ENCODE measurements around the gene ANO8.

The ANO8 gene

DNA sequence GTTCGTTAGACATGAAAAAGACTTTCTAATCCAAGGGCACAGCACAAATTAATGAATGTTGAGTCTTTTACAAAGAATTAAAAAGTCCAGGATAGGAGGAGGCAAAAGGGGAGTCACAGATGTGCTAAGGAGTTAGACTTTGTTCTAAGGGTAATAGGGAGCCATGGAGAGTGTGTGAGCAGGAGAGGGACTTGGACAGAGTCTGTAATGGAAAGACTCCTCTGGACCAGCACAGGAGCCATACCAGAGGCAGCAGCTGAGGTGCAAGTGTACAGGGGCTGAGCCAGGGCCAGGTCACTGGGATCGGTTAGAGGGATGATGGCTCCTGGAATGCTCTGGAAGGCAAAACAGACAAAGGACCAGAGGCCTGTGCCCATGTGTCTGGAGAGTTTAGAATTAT is 13.2 kb upstream of the ANO8 start:
- H2BK12ac ChIP-seq (ENCODE audit: low read length in 2 of 2), result peak overlapping the region in 1 of 2 experiments; percentile 37

DNA sequence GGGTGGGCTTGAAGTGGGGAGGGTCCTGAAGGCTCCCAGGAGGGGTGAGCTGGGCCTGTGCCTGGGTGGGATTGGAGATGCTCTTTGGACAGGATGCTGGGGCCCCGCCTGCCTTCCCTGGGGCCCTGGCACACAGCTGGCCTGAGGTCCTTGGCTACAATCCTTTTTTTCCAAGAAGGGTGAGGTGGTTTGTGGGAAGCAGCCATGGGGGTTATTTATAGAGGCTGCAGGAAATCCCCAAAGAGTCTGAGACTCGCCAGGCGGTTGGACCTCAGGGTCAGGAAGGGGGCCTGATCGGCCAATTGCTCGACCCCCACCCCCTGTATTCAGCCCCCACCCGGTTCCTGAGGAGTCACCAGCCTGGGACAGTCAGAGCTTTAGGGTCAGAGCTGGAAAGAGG is 12.7 kb upstream of the ANO8 start:
- peak overlapping the region; percentile 27 for H4K91ac ChIP-seq (ENCODE audit: low read length)
- H3K23ac ChIP-seq (ENCODE audit: low read length in 2 of 2), result no peak overlapping the region
- peaks cover 0 to 16% of the 10 kb centered on the region in 2 experiments for H3K27me3 ChIP-seq (ENCODE audit: control insufficient read depth in 1 of 2, insufficient read depth in 1 of 2, low read length in 2 of 2)
- no peaks in the 10 kb centered on the region for H3K36me3 ChIP-seq (ENCODE audit: control insufficient read depth in 1 of 2, insufficient read depth in 2 of 2, low read depth in 1 of 2, low read length in 2 of 2)
- DNase-seq, result peak; percentile 65
- H2BK5ac ChIP-seq (ENCODE audit: low read depth, low read length, poor library complexity, severe bottlenecking), result no peak overlapping the region
- no peaks in the 10 kb centered on the region for H3K79me1 ChIP-seq (replicated peaks; ENCODE audit: low read length, poor library complexity, severe bottlenecking)
- H3K4me3 ChIP-seq (ENCODE audit: insufficient read depth in 1 of 2, low read depth in 1 of 2, low read length in 2 of 2), result no peak overlapping the region
- H4K8ac ChIP-seq (ENCODE audit: low read length), result peak overlapping the region; percentile 1
- no peak overlapping the region for H2BK120ac ChIP-seq (ENCODE audit: low read depth, low read length)
- 56% methylated on average over 1 of the region's 6 CpGs for whole genome bisulfite sequencing
- peaks cover 11% of the 10 kb centered on the region for H3K4me1 ChIP-seq (ENCODE audit: control insufficient read depth, insufficient read depth, low read depth, low read length)
- peak overlapping the region; percentile 91 for H2BK15ac ChIP-seq (ENCODE audit: low read depth, poor library complexity, severe bottlenecking)
- H3K4ac ChIP-seq (ENCODE audit: low read depth in 1 of 2, low read length in 2 of 2), result no peak overlapping the region
- H3K9me3 ChIP-seq (ENCODE audit: control insufficient read depth, low read length), result no peaks in the 10 kb centered on the region
- H3K9ac ChIP-seq (ENCODE audit: low read length), result no peak overlapping the region
- no peak overlapping the region for H3K27ac ChIP-seq (ENCODE audit: low read length, poor library complexity, severe bottlenecking)
- no peak overlapping the region for H3K14ac ChIP-seq (ENCODE audit: low read length in 2 of 2)
- no peak overlapping the region for H3K4me2 ChIP-seq (ENCODE audit: low read length, poor library complexity, severe bottlenecking)
- no peak overlapping the region for H2AFZ ChIP-seq (ENCODE audit: low read depth, low read length)
- peak overlapping the region in 1 of 2 experiments; percentile 11 for H3K18ac ChIP-seq (ENCODE audit: low read depth in 1 of 2, low read length in 2 of 2)
- no peak overlapping the region for H2AK5ac ChIP-seq (ENCODE audit: low read length, severe bottlenecking)
- H2BK12ac ChIP-seq (ENCODE audit: low read length in 2 of 2), result peak overlapping the region; percentile 9 to 29

More for the DNA sequence above, 13.2 kb upstream of the ANO8 start:
- Histone ChIP-seq H3K36me3 (ENCODE audit: control insufficient read depth in 1 of 2, insufficient read depth in 2 of 2, low read depth in 1 of 2, low read length in 2 of 2) (no peaks in the 10 kb centered on the region), H2BK5ac (ENCODE audit: low read depth, low read length, poor library complexity, severe bottlenecking) (no peak overlapping the region), H3K4me2 (ENCODE audit: low read length, poor library complexity, severe bottlenecking) (no peak overlapping the region), H2AFZ (ENCODE audit: low read depth, low read length) (no peak overlapping the region), H3K14ac (ENCODE audit: low read length in 2 of 2) (no peak overlapping the region), H3K4ac (ENCODE audit: low read depth in 1 of 2, low read length in 2 of 2) (peak overlapping the region in 1 of 2 experiments; percentile 76), H2BK15ac (ENCODE audit: low read depth, poor library complexity, severe bottlenecking) (no peak overlapping the region), H4K91ac (ENCODE audit: low read length) (no peak overlapping the region), H3K18ac (ENCODE audit: low read depth in 1 of 2, low read length in 2 of 2) (peak overlapping the region in 1 of 2 experiments; percentile 25), H2BK120ac (ENCODE audit: low read depth, low read length) (no peak overlapping the region), H3K27me3 (ENCODE audit: control insufficient read depth in 1 of 2, insufficient read depth in 1 of 2, low read length in 2 of 2) (peaks cover 0 to 21% of the 10 kb centered on the region in 2 experiments), H2AK5ac (ENCODE audit: low read length, severe bottlenecking) (peak overlapping the region; percentile 32), H3K4me3 (ENCODE audit: insufficient read depth in 1 of 2, low read depth in 1 of 2, low read length in 2 of 2) (no peak overlapping the region), H4K8ac (ENCODE audit: low read length) (no peak overlapping the region), H3K9ac (ENCODE audit: low read length) (no peak overlapping the region), H3K79me1 (replicated peaks; ENCODE audit: low read length, poor library complexity, severe bottlenecking) (no peaks in the 10 kb centered on the region), H3K27ac (ENCODE audit: low read length, poor library complexity, severe bottlenecking) (no peak overlapping the region), H3K23ac (ENCODE audit: low read length in 2 of 2) (no peak overlapping the region), H3K9me3 (ENCODE audit: control insufficient read depth, low read length) (no peaks in the 10 kb centered on the region), H3K4me1 (ENCODE audit: control insufficient read depth, insufficient read depth, low read depth, low read length) (peaks cover 11% of the 10 kb centered on the region)
- 81% methylated on average over 2 of the region's 2 CpGs for WGBS
- DNase-seq, result no peak

- no peak overlapping the region for H2BK15ac ChIP-seq (ENCODE audit: low read depth, poor library complexity, severe bottlenecking)
- H3K4me3 ChIP-seq (ENCODE audit: insufficient read depth in 1 of 2, low read depth in 1 of 2, low read length in 2 of 2), result no peak overlapping the region
- no peak overlapping the region for H3K27ac ChIP-seq (ENCODE audit: low read length, poor library complexity, severe bottlenecking)
- no peak overlapping the region for H2BK120ac ChIP-seq (ENCODE audit: low read depth, low read length)
- peaks cover 0 to 8% of the 10 kb centered on the region in 2 experiments for H3K27me3 ChIP-seq (ENCODE audit: control insufficient read depth in 1 of 2, insufficient read depth in 1 of 2, low read length in 2 of 2)
- WGBS, result 20% methylated on average over 24 of the region's 24 CpGs
- no peak overlapping the region for H3K4me2 ChIP-seq (ENCODE audit: low read length, poor library complexity, severe bottlenecking)
- no peak overlapping the region for H2BK5ac ChIP-seq (ENCODE audit: low read depth, low read length, poor library complexity, severe bottlenecking)
- H3K9ac ChIP-seq (ENCODE audit: low read length), result no peak overlapping the region
- DNase-seq, result peak; percentile 66
- no peaks in the 10 kb centered on the region for H3K79me1 ChIP-seq (replicated peaks; ENCODE audit: low read length, poor library complexity, severe bottlenecking)
- no peak overlapping the region for H2AK5ac ChIP-seq (ENCODE audit: low read length, severe bottlenecking)
- no peak overlapping the region for H2AFZ ChIP-seq (ENCODE audit: low read depth, low read length)
- no peak overlapping the region for H2BK12ac ChIP-seq (ENCODE audit: low read length in 2 of 2)
- H3K4me1 ChIP-seq (ENCODE audit: control insufficient read depth, insufficient read depth, low read depth, low read length), result peaks cover 13% of the 10 kb centered on the region
- H3K4ac ChIP-seq (ENCODE audit: low read depth in 1 of 2, low read length in 2 of 2), result no peak overlapping the region
- H3K14ac ChIP-seq (ENCODE audit: low read length in 2 of 2), result no peak overlapping the region
- no peak overlapping the region for H3K23ac ChIP-seq (ENCODE audit: low read length in 2 of 2)
- peak overlapping the region; percentile 56 for H4K8ac ChIP-seq (ENCODE audit: low read length)
- H3K18ac ChIP-seq (ENCODE audit: low read depth in 1 of 2, low read length in 2 of 2), result no peak overlapping the region
- H4K91ac ChIP-seq (ENCODE audit: low read length), result no peak overlapping the region
- no peaks in the 10 kb centered on the region for H3K9me3 ChIP-seq (ENCODE audit: control insufficient read depth, low read length)
- H3K36me3 ChIP-seq (ENCODE audit: control insufficient read depth in 1 of 2, insufficient read depth in 2 of 2, low read depth in 1 of 2, low read length in 2 of 2), result peaks cover 5 to 6% of the 10 kb centered on the region in 2 experiments
Observed at GRCh38 chr19:17346109-17346671, 11.5 kb upstream of the ANO8 start.

GRCh38 chr19:17341845-17342244 is 7.2 kb upstream of the ANO8 start:
- H2AK5ac ChIP-seq (ENCODE audit: low read length, severe bottlenecking), result no peak overlapping the region
- no peak overlapping the region for H3K27ac ChIP-seq (ENCODE audit: low read length, poor library complexity, severe bottlenecking)
- no peak overlapping the region for H2BK12ac ChIP-seq (ENCODE audit: low read length in 2 of 2)
- H3K36me3 ChIP-seq (ENCODE audit: control insufficient read depth in 1 of 2, insufficient read depth in 2 of 2, low read depth in 1 of 2, low read length in 2 of 2), result peaks cover 7 to 30% of the 10 kb centered on the region in 2 experiments
- peaks cover 16% of the 10 kb centered on the region for H3K79me1 ChIP-seq (replicated peaks; ENCODE audit: low read length, poor library complexity, severe bottlenecking)
- H3K18ac ChIP-seq (ENCODE audit: low read depth in 1 of 2, low read length in 2 of 2), result no peak overlapping the region
- 99% methylated on average over 5 of the region's 7 CpGs for WGBS
- no peak overlapping the region for H4K91ac ChIP-seq (ENCODE audit: low read length)
- no peak overlapping the region for H3K23ac ChIP-seq (ENCODE audit: low read length in 2 of 2)
- H2BK5ac ChIP-seq (ENCODE audit: low read depth, low read length, poor library complexity, severe bottlenecking), result no peak overlapping the region
- H3K27me3 ChIP-seq (ENCODE audit: control insufficient read depth in 1 of 2, insufficient read depth in 1 of 2, low read length in 2 of 2), result no peaks in the 10 kb centered on the region
- H3K4ac ChIP-seq (ENCODE audit: low read depth in 1 of 2, low read length in 2 of 2), result no peak overlapping the region
- no peak overlapping the region for H3K9ac ChIP-seq (ENCODE audit: low read length)
- no peak for DNase-seq
- no peak overlapping the region for H2BK120ac ChIP-seq (ENCODE audit: low read depth, low read length)
- H2BK15ac ChIP-seq (ENCODE audit: low read depth, poor library complexity, severe bottlenecking), result no peak overlapping the region
- H3K4me2 ChIP-seq (ENCODE audit: low read length, poor library complexity, severe bottlenecking), result no peak overlapping the region
- no peaks in the 10 kb centered on the region for H3K9me3 ChIP-seq (ENCODE audit: control insufficient read depth, low read length)
- H3K4me1 ChIP-seq (ENCODE audit: control insufficient read depth, insufficient read depth, low read depth, low read length), result peaks cover 21% of the 10 kb centered on the region
- H2AFZ ChIP-seq (ENCODE audit: low read depth, low read length), result no peak overlapping the region
- no peak overlapping the region for H4K8ac ChIP-seq (ENCODE audit: low read length)
- H3K4me3 ChIP-seq (ENCODE audit: insufficient read depth in 1 of 2, low read depth in 1 of 2, low read length in 2 of 2), result no peak overlapping the region
- H3K14ac ChIP-seq (ENCODE audit: low read length in 2 of 2), result no peak overlapping the region

Data from mesenchymal stem cell (in vitro differentiated cells and primary cell).